LoVo (cell line): ENCODE results near the gene TCF25.
"Not testable (repeated sequence)": the region's sequence is repeated elsewhere in the genome, so short reads cannot be mapped to it uniquely, and the experiment has no call there.

Source experiments
- DNase-seq: peaks from one replicate; pipeline ENCODE4 v3.0.0-alpha.2; 2016; ENCODE audit warnings: low spot score

Gene TCF25

GRCh38 chr16:89905511-89906139 lies 32.2 kb downstream of the TCF25 start:
- DNase-seq: no peak

- no peak for DNase-seq
Observed at GRCh38 chr16:89906140-89907025, 33.0 kb downstream of the TCF25 start.

- DNase-seq: no peak
Observed at GRCh38 chr16:89907055-89907814, 33.8 kb downstream of the TCF25 start.

DNA sequence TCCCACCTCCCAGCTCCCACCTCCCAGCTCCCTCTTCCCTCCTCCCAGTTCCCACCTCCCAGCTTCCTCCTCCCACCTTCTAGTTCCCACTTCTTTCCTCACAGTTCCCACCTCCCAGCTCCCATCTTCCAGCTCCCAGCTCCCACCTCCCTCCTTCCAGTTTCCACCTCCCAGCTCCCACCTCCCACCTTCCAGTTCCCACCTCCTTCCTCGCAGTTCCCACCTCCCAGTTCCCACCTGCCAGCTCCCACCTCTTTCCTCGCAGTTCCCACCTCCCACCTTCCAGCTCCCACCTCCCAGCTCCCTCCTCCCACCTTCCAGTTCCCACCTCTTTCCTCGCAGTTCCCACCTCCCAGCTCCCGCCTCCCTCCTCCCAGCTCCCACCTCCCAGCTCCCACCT lies 34.8 kb downstream of the TCF25 start:
- no peak for DNase-seq

DNA sequence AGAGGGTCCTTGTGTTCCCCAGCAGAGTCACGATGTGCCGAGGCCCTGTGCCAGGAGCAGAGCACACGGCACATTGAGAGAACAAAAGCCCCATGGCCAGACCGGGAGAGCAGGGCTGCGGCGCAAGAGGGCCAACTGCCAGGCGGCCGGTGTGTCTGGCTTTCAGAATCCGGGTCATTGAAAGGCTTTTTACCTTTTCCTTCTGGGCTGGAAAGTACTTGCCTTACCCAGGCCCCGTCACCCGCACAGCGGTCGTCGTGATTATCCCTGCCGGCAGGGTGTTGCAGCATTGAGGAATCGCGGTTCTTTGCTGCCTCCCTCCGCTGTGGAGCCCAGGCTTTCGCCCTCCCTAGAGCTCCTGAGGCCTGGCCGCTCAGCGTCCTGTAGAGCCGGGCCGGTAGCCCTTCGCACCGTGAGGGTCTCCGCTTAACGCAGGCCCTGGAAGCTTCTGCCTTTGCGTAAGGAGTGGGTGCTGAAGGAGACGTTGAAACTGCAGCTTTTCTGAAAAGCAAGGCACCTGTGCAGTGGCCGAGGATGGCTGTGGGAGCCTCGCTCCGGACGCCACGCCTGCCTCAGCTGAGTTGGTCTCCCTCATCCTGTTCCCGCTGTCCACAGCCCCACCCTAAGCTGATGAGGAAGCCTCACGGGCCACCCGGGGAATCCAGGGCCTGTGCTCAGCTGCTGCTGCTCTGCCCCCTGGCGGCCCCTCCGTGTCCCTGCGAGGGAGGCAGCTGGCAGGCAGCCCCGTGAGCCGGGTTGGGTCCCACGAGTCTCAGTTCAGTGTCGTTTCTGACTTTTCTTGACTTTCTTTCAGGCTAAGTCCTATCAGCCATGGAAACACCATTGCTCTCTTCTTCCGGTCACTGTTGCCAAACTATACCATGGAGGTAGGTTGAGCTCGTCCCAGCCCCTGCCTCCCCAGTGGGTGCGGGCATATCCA lies 36.7 kb downstream of the TCF25 start:
- peak; percentile 49 for DNase-seq

DNA sequence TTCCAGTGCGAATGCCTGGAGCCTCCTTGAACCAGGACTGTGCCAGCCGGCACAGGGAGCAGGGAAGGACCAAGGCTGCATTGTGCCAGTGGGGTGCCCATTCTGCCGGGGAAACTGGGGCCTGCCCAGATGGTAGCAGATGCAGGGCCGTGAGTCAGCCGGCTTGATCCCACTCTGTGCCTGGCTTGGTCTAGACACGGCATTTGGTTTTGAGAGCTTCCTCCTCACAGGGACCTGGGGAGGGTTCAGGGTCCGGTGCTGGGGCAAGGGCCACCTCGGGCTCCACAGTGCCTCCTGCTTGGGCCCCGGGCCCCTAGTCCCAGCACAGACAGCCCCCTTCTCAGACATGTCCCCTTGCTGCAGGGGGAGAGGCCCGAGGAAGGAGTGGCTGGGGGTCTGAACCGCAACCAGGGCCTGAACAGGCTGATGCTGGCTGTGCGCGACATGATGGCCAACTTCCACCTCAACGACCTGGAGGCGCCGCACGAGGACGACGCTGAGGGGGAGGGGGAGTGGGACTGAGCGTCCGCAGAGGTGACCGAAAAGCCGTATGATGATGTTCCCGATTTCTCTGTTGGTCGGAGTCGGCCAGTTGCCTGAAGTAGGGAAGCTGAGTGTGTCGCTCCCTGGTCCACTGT lies 37.4 kb downstream of the TCF25 start:
- DNase-seq: no peak

DNA sequence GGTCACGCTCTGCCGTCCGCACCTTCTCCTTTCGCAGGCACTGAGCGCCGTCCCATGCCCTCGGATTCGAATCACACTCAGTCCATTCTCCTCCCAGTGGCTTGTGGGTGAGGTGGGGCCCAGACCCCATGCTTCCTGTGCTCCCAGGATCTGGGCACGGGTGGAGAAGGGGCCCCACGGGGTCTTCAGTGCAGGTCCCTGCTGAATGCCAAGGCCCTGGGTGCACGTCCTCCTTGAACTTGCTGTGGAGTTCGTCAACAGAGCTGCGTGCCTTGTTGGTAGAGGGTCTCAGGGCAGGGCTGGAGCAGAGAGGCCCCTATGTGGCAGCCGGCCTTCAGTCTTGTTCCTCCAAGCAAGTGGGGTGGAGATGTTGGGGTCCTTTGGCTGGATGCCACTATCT lies 38.0 kb downstream of the TCF25 start:
- DNase-seq: no peak

DNA sequence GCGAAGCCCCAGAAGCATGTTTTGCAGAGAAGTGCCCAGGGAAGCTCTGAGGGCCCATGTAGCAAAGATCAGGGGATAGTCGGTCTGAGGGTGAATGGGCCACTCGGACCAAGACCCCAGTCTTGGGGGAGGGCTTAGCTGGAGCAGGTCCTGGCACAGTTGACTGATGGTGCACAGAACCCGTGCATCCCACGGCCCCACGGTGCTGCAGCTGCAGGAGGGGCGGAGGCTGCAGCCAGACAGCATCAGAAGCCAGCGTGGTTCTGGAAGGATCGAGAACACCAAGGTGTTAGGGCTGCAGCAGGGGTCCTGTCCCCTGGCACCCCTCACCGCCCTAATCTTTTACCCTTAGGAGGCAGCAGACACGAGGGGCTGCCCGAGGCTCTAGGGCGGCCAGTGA lies 38.8 kb downstream of the TCF25 start:
- no peak for DNase-seq

DNA sequence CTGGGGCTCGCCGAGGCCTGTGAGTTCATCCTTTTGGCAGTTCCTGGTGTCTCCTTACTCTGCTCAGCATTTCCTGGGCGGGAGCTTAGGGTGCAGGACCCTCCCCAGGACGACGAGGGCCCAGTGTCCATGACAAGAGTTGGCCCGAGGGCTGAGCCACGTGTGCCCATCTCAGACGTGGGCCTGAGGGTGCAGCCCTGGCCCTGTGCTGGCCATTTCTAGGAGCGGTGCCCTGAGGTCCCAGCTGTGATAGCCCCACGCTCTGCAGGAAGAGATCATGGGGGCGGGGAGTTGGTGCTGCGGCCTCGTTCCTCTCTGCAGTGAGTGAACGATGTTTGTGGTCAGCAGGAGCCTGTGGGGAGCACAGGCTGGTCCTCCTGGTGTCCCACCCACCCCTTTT lies 39.2 kb downstream of the TCF25 start:
- no peak for DNase-seq

- no peak for DNase-seq
Observed at GRCh38 chr16:89913408-89914387, 40.3 kb downstream of the TCF25 start.

GRCh38 chr16:89914642-89915285 lies 41.4 kb downstream of the TCF25 start:
- not testable (repeated sequence) for DNase-seq

- no peak for DNase-seq
Observed at GRCh38 chr16:89915303-89916232, 42.2 kb downstream of the TCF25 start.

- peak; percentile 81 for DNase-seq
Observed at GRCh38 chr16:89917773-89918452, 44.5 kb downstream of the TCF25 start.

DNA sequence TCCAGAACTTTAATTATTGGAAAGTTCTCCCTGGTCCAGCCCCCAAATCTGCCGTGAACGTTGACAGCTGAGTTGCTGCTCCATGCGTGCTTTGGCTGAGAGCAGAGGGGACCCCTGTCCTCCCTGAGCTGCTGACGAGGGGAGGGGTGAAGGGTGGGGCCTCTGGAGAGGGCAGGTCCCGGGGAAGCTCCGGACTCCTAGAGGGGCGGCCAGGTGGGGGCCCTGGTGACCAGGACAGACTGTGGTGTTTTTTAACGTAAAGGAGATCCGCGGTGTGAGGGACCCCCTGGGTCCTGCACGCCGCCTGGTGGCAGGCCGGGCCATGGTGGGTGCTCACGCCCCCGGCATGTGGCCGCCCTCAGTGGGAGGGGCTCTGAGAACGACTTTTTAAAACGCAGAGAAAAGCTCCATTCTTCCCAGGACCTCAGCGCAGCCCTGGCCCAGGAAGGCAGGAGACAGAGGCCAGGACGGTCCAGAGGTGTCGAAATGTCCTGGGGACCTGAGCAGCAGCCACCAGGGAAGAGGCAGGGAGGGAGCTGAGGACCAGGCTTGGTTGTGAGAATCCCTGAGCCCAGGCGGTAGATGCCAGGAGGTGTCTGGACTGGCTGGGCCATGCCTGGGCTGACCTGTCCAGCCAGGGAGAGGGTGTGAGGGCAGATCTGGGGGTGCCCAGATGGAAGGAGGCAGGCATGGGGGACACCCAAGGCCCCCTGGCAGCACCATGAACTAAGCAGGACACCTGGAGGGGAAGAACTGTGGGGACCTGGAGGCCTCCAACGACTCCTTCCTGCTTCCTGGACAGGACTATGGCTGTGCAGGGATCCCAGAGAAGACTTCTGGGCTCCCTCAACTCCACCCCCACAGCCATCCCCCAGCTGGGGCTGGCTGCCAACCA lies 45.3 kb downstream of the TCF25 start, which contains the start of gene MC1R:
Gene MC1R, plus strand, starts transcription at position 410 of the 895 bp plus-strand sequence. Its CDS starts 397 bp downstream, at position 807.
- no peak for DNase-seq

- no peak for DNase-seq
Observed at GRCh38 chr16:89919535-89920406, 46.4 kb downstream of the TCF25 start.
